Nephron progenitor cell (in vitro differentiated cells): ENCODE measurements around the gene SLC16A5.

Experiments used
- DNase-seq: peaks from one replicate; pipeline ENCODE4 v3.0.0; 2021
- H3K27ac Mint-ChIP-seq: 2 replicates; pipeline ENCODE4 v1.8.0; 2021; ENCODE audit warnings: mild to moderate bottlenecking, moderate library complexity, mixed read lengths
- H3K27me3 Mint-ChIP-seq: 2 replicates; pipeline ENCODE4 v1.8.0; 2021; ENCODE audit warnings: mild to moderate bottlenecking, low read depth, mixed read lengths; ENCODE audit not compliant: poor library complexity
- H3K36me3 Mint-ChIP-seq: 2 replicates; pipeline ENCODE4 v1.8.0; 2021; ENCODE audit warnings: low read depth, mixed read lengths
- H3K4me1 Mint-ChIP-seq: 2 replicates; pipeline ENCODE4 v1.8.0; 2021; ENCODE audit warnings: mixed read lengths
- H3K4me3 Mint-ChIP-seq: 2 replicates; pipeline ENCODE4 v1.8.0; 2021; ENCODE audit warnings: mild to moderate bottlenecking, moderate library complexity, mixed read lengths
- H3K9me3 Mint-ChIP-seq: 2 replicates; pipeline ENCODE4 v1.8.0; 2021; ENCODE audit warnings: mild to moderate bottlenecking, moderate library complexity, mixed read lengths
- CTCF ChIP-seq: fragments of 200-600 bp; sonication (generic); IDR thresholded peaks from 2 replicates; pipeline ENCODE4 v1.5.0; 2021; ENCODE audit warnings: antibody characterized with exemption

The SLC16A5 gene

GRCh38 chr17:75103601-75104554 is 16.1 kb downstream of the SLC16A5 start:
- H3K27me3 Mint-ChIP-seq: peaks cover 14% of the 10 kb centered on the region
- peaks cover 34% of the 10 kb centered on the region for H3K4me1 Mint-ChIP-seq
- H3K9me3 Mint-ChIP-seq: no peaks in the 10 kb centered on the region
- H3K36me3 Mint-ChIP-seq: peaks cover 9% of the 10 kb centered on the region
- DNase-seq: no peak
- peak overlapping the region; percentile 36 for H3K27ac Mint-ChIP-seq
- H3K4me3 Mint-ChIP-seq: no peak overlapping the region
- TF ChIP-seq CTCF: no peak

- Mint-ChIP-seq H3K4me1 (peaks cover 35% of the 10 kb centered on the region), H3K27ac (no peak overlapping the region), H3K9me3 (no peaks in the 10 kb centered on the region), H3K4me3 (no peak overlapping the region), H3K27me3 (peaks cover 16% of the 10 kb centered on the region), H3K36me3 (peaks cover 5% of the 10 kb centered on the region)
- peak; percentile 82 for TF ChIP-seq CTCF
- peak; percentile 61 for DNase-seq
Observed at GRCh38 chr17:75105126-75106080, 17.6 kb downstream of the SLC16A5 start.

GRCh38 chr17:75108193-75108592 is 20.4 kb downstream of the SLC16A5 start:
- Mint-ChIP-seq H3K4me3 (peak overlapping the region; percentile 90), H3K9me3 (no peaks in the 10 kb centered on the region), H3K36me3 (peaks cover 11% of the 10 kb centered on the region), H3K27ac (no peak overlapping the region), H3K4me1 (peaks cover 33% of the 10 kb centered on the region), H3K27me3 (peaks cover 16% of the 10 kb centered on the region)
- DNase-seq: no peak
- no peak for TF ChIP-seq CTCF

- H3K36me3 Mint-ChIP-seq: peaks cover 14% of the 10 kb centered on the region
- H3K4me1 Mint-ChIP-seq: peaks cover 33% of the 10 kb centered on the region
- no peak overlapping the region for H3K27ac Mint-ChIP-seq
- no peak for TF ChIP-seq CTCF
- H3K4me3 Mint-ChIP-seq: peak overlapping the region; percentile 90
- peak; percentile 29 for DNase-seq
- H3K9me3 Mint-ChIP-seq: no peaks in the 10 kb centered on the region
- H3K27me3 Mint-ChIP-seq: peaks cover 16% of the 10 kb centered on the region
Observed at GRCh38 chr17:75109046-75109406, 21.3 kb downstream of the SLC16A5 start.

GRCh38 chr17:75109407-75110233 is 21.9 kb downstream of the SLC16A5 start, which contains the start of gene ARMC7:
Gene ARMC7, plus strand, starts transcription at chr17:75109969. Its CDS starts 320 bp downstream, at chr17:75110289.
- no peak for TF ChIP-seq CTCF
- no peak within 1 kb of the TSS for H3K27ac Mint-ChIP-seq

More at GRCh38 chr17:75109407-75110233, 21.9 kb downstream of the SLC16A5 start, which contains the start of gene ARMC7:
- peaks cover 37% of the 10 kb centered on the region for H3K4me1 Mint-ChIP-seq
- peaks cover 17% of the 10 kb centered on the region for H3K36me3 Mint-ChIP-seq
- peak within 1 kb of the TSS; percentile 90 for H3K4me3 Mint-ChIP-seq
- H3K9me3 Mint-ChIP-seq: no peaks in the 10 kb centered on the region
- peak; percentile 94 for DNase-seq
- H3K27me3 Mint-ChIP-seq: peaks cover 16% of the 10 kb centered on the region
